C1 segment of cervical spinal cord (tissue), 14 donors: ENCODE data around the gene EEF1AKMT1.

Source experiments
- DNase-seq, 14 donors: peaks; one replicate each; lab custom pipeline; 2025; lab: John Stamatoyannopoulos, UW

Gene EEF1AKMT1

GRCh38 chr13:20719783-20720182, 54.0 kb downstream of the EEF1AKMT1 start:
- peak in 1 of 14 donors; percentile 16 for DNase-seq

- DNase-seq: no peak
These were observed 54.7 kb downstream of the EEF1AKMT1 start for GRCh38 chr13:20718958-20719566.

GRCh38 chr13:20717581-20718542, 55.9 kb downstream of the EEF1AKMT1 start:
- no peak for DNase-seq

- DNase-seq: peak in 1 of 14 donors; percentile 85
These were observed 56.8 kb downstream of the EEF1AKMT1 start for GRCh38 chr13:20716951-20717350.

- no peak for DNase-seq
These were observed 58.4 kb downstream of the EEF1AKMT1 start for GRCh38 chr13:20715330-20715712.

GRCh38 chr13:20714563-20715329, 59.0 kb downstream of the EEF1AKMT1 start:
- DNase-seq: peak in 5 of 14 donors; percentile 18 to 53 (median 25)

- peak in 2 of 14 donors; percentile 48 to 53 for DNase-seq
These were observed 59.6 kb downstream of the EEF1AKMT1 start for GRCh38 chr13:20714161-20714560.

- peak in 8 of 14 donors; percentile 9 to 76 (median 37) for DNase-seq
These were observed 60.0 kb downstream of the EEF1AKMT1 start for GRCh38 chr13:20713751-20714150.

GRCh38 chr13:20713014-20713376, 60.8 kb downstream of the EEF1AKMT1 start:
- DNase-seq: no peak

GRCh38 chr13:20711301-20712044, 62.3 kb downstream of the EEF1AKMT1 start:
- no peak for DNase-seq

- DNase-seq: no peak
These were observed 64.0 kb downstream of the EEF1AKMT1 start for GRCh38 chr13:20709782-20710181.

GRCh38 chr13:20709369-20709768, 64.4 kb downstream of the EEF1AKMT1 start:
- DNase-seq: no peak

- no peak for DNase-seq
These were observed 65.5 kb downstream of the EEF1AKMT1 start for GRCh38 chr13:20708216-20708615.

- no peak for DNase-seq
These were observed 67.1 kb downstream of the EEF1AKMT1 start for GRCh38 chr13:20706661-20707060.

GRCh38 chr13:20704459-20705069, 69.2 kb downstream of the EEF1AKMT1 start:
- peak in 1 of 14 donors; percentile 42 for DNase-seq

GRCh38 chr13:20703780-20704458, 69.8 kb downstream of the EEF1AKMT1 start:
- peak in 11 of 14 donors; percentile 22 to 79 (median 48) for DNase-seq

- peak in 8 of 14 donors; percentile 13 to 58 (median 42) for DNase-seq
These were observed 70.6 kb downstream of the EEF1AKMT1 start, which contains the start of gene IL17D for GRCh38 chr13:20702915-20703779. IL17D (plus strand) TSS chr13:20703699; CDS start chr13:20704002, 303 bp downstream.

GRCh38 chr13:20702530-20702914, 71.2 kb downstream of the EEF1AKMT1 start:
- DNase-seq: peak in 1 of 14 donors; percentile 40

- no peak for DNase-seq
These were observed 72.3 kb downstream of the EEF1AKMT1 start for GRCh38 chr13:20701461-20701860.
